Fibroblast of upper back skin (primary cell): ENCODE data around the gene FAM50B.

ENCODE experiments used
- DNase-seq: peaks from one replicate; pipeline ENCODE4 v3.0.0-alpha.2; 2013

The FAM50B gene

GRCh38 chr6:3899061-3899460 is 49.9 kb downstream of the FAM50B start:
- DNase-seq = no peak

GRCh38 chr6:3899970-3900439 is 50.8 kb downstream of the FAM50B start:
- DNase-seq = no peak
